Heart left ventricle (tissue), 16 donors: ENCODE measurements around the gene ABI1. TPM values are rescaled to one million over a fixed set of nuclear protein-coding genes. Genes with fewer than 3 reads are reported as not detected.
"Not testable (repeated sequence)": the region's sequence is repeated elsewhere in the genome, so short reads cannot be mapped to it uniquely, and the experiment has no call there.

Experiments used
- ATAC-seq, 4 donors: fragments of 200-7000 bp; cut with Tn5 transposase; one replicate each; pipeline ENCODE4 v1.9.1; 2020 to 2022; ENCODE audit warnings: moderate library complexity in 4 of 4, mild to moderate bottlenecking in 3 of 4, moderate number of reproducible peaks in 1 of 4
- DNase-seq, 5 donors: peaks; one replicate each; pipeline ENCODE4 v3.0.0-alpha.2; 2020
- H3K27ac ChIP-seq, 12 donors: fragments of 200-600 bp; sonication (generic) in 4 of 12; one replicate each; pipeline versions ENCODE4 v1.5.0 to v1.8.0; 2016 to 2022; ENCODE audit warnings: mild to moderate bottlenecking in 2 of 12
- H3K27me3 ChIP-seq, 9 donors: fragments of 200-600 bp; sonication (generic) in 2 of 9; one replicate each; pipeline versions ENCODE4 v1.5.1 to v1.8.0; 2016 to 2022; ENCODE audit warnings: mild to moderate bottlenecking in 3 of 9
- H3K36me3 ChIP-seq, 9 donors: fragments of 200-600 bp; sonication (generic) in 2 of 9; one replicate each; pipeline versions ENCODE4 v1.5.0 to v1.8.0; 2018 to 2022; ENCODE audit warnings: mild to moderate bottlenecking in 2 of 9
- H3K4me1 ChIP-seq, 12 donors: fragments of 200-600 bp; sonication (generic) in 4 of 12; one replicate each; pipeline versions ENCODE4 v1.5.0 to v1.8.0; 2016 to 2022; ENCODE audit warnings: mild to moderate bottlenecking in 3 of 12
- H3K4me3 ChIP-seq, 12 donors: fragments of 200-600 bp; sonication (generic) in 4 of 12; one replicate each; pipeline versions ENCODE4 v1.5.0 to v1.8.0; 2017 to 2022; ENCODE audit warnings: mild to moderate bottlenecking in 9 of 12, moderate library complexity in 4 of 12
- H3K9me3 ChIP-seq, 12 donors: fragments of 200-600 bp; sonication (generic) in 4 of 12; one replicate each; pipeline versions ENCODE4 v1.5.0 to v1.8.0; 2016 to 2022; ENCODE audit warnings: mild to moderate bottlenecking in 1 of 12
- POLR2A ChIP-seq, 2 donors: fragments of 450-650 bp; IDR thresholded peaks; one replicate each; pipeline ENCODE4 v1.6.1; 2017; ENCODE audit warnings: antibody characterized with exemption in 2 of 2, mild to moderate bottlenecking in 2 of 2, moderate library complexity in 2 of 2
- WGBS, 4 donors: extraction: QIAGEN DNeasy Blood & Tissue Kit in 2 of 4; methylation state at CpG; one replicate each; pipeline versions ENCODE4 v1.1.5 to v1.1.7; 2013 to 2018; 5-methylcytosine and 5-hydroxymethylcytosine counted together
- intact Hi-C, 10 donors: fragments of 100-400 bp; cut with DNase I; formaldehyde crosslinking; loops; one replicate each; pipeline versions ENCODE4 v1.11.1 to v1.14.2; 2022
- long read RNA-seq, 3 donors: library from polyadenylated mRNA; unstranded; transcript quantifications; one replicate each; pipeline ENCODE4 v2.0.0, GENCODE V29; 2020 to 2021
- polyA plus RNA-seq, 2 donors: library from polyadenylated mRNA; stranded (reverse); fragments of 200-250 nt; gene quantifications; one replicate each; pipeline ENCODE4 v1.2.3, GENCODE V29; 2013
- total RNA-seq, 9 donors: library from RNA; depleted of rRNA in 2 of 9; stranded (reverse); fragments of >200 nt in 2 of 9; fragmentation: NEBNext Ultra II Directional in 3 of 9; extraction: Animal tissue kit (Norgen Biotek cat#: 25700) in 3 of 9; gene quantifications; one replicate each; pipeline versions ENCODE4 v1.1.0 to v1.2.4, GENCODE V29; 2016 to 2023
- TF ChIP-seq, protein P1 (sequence below), 12 donors: fragments of 200-600 bp; sonication (generic) in 4 of 12; IDR thresholded peaks; one replicate each; pipeline versions ENCODE4 v1.5.0 to v1.8.0; 2018 to 2022; ENCODE audit warnings: antibody characterized with exemption in 12 of 12, mild to moderate bottlenecking in 5 of 12
- donor health status: ischemic (EF 13 %, LVEDD 7.1; RV severe dilation, severe dysfunction).
- donor health status: healthy with polysubstance abuse.
- donor health status: DM: no; HTN: yes; CAD: no.
- donor health status: DM: no; HTN: no; CAD: no.
- donor health status: ischemic (EF 25% LVEDD 6.9; RV normal size, moderate dysfunction).
- donor health status: ischemic (EF 25% LVEDD 5.7; RV mildly dilated, moderate dysfunction).
- donor health status: healthy.
- donor health status: DM: yes; HTN: yes; CAD: no.
- donor health status: ischemic (EF 35%, LVEDD 5.7; RV mildly dilated, moderate dysfunction).
- donor health status: nonischemic (EF 11% LVEDD 7.7; RV severe dilation, severe dysfunction).
- donor health status: DM: yes; HTN: yes; CAD: no.
- donor health status: PGD.
- donor health status: ischemic (EF 29% LVEDD 5.4; RV normal size, mild dysfunction).
- donor health status: nonischemic (EF 23%, LVEDD 6.1; RV moderate dilation, normal function).

Gene ABI1
- total RNA-seq (10 to 100 TPM; 17.0 to 50.0 (median 29.2) TPM), polyA plus RNA-seq (10 to 100 TPM in 1 of 2 donors, 1 to 10 TPM in 1; 8.5 to 25.6 TPM)
- long read RNA-seq, donor 1, partial matches to known transcripts = 3 of 12 reads
- long read RNA-seq, donor 1, other reads (novel, unspliced or antisense) = 5 of 12 reads
- long read RNA-seq, donor 2, transcript ABI1-206 (11 exons, 1,446 nt) = major isoform, 12 of 49 reads
- long read RNA-seq, donor 2, transcript ABI1-207 (12 exons, 3,576 nt) = minor isoform, 11 of 49 reads
- long read RNA-seq, donor 2, transcript ABI1-204 (10 exons, 3,503 nt) = minor isoform, 7 of 49 reads
- long read RNA-seq, donor 2, partial matches to known transcripts = 6 of 49 reads
- long read RNA-seq, donor 2, other reads (novel, unspliced or antisense) = 7 of 49 reads
- long read RNA-seq, donor 3, transcript ABI1-207 (12 exons, 3,576 nt) = major isoform, 5 of 18 reads
- long read RNA-seq, donor 3, partial matches to known transcripts = 2 of 18 reads
- long read RNA-seq, donor 3, other reads (novel, unspliced or antisense) = 3 of 18 reads

DNA sequence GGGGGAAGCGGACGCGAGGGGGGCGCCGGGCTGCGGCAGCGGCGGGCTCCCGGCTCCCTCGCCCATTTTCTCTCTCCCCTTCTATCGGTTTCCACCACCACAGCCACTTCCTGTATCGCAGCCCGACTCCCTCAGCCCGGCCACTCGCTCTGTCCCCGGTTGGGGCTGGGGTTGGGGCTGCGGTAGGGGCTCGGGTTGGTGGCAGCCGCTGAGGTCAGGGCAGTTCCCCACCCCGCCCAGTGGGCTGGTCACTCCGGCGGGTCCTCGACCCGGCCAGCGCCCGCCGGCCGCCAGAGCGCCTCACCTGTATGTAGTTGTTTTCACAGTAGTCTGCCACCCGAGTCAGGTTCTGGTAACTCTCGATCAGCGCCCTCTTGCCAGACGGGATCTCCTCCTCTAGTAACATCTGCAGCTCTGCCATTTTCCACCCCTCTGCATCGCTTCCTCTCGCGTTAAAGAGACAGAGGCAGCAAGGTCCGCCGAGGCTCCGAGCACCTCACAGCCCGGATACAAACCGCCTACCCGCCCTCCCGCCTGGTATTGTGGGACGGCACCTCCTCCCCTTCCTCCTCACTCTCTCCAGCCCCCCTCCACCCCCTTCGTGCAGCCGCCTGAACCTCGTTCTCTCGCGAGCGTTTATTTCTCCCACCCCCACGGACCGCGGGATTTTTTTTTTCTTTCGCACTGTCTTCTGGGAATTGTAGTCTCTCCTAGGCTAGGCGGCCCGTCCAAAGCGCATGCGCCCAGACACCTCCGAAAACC lies at the start of gene ABI1:
Gene ABI1, minus strand, starts transcription at position 516 of the 762 bp plus-strand sequence. Its CDS starts 95 bp downstream, at position 421.
- H3K9me3 ChIP-seq = no peaks in the 10 kb centered on the region
- peak; percentile 96 to 99 (median 98) for DNase-seq
- peak within 1 kb of the TSS; percentile 51 to 100 (median 95) for H3K4me3 ChIP-seq
- peak; percentile 97 to 99 (median 98) for ATAC-seq
- 0% methylated on average over 49 to 59 of the region's 59 CpGs for WGBS, 4 donors
- no peaks in the 10 kb centered on the region for H3K27me3 ChIP-seq
- H3K4me1 ChIP-seq = peaks cover 6 to 48% (median 29%) of the 10 kb centered on the region in 12 donors
- no peaks in the 10 kb centered on the region for H3K36me3 ChIP-seq
- TF ChIP-seq, protein P1, sequence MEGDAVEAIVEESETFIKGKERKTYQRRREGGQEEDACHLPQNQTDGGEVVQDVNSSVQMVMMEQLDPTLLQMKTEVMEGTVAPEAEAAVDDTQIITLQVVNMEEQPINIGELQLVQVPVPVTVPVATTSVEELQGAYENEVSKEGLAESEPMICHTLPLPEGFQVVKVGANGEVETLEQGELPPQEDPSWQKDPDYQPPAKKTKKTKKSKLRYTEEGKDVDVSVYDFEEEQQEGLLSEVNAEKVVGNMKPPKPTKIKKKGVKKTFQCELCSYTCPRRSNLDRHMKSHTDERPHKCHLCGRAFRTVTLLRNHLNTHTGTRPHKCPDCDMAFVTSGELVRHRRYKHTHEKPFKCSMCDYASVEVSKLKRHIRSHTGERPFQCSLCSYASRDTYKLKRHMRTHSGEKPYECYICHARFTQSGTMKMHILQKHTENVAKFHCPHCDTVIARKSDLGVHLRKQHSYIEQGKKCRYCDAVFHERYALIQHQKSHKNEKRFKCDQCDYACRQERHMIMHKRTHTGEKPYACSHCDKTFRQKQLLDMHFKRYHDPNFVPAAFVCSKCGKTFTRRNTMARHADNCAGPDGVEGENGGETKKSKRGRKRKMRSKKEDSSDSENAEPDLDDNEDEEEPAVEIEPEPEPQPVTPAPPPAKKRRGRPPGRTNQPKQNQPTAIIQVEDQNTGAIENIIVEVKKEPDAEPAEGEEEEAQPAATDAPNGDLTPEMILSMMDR (IDR thresholded peaks at IDR 0.05) = no peak
- peak; percentile 71 to 97 for TF ChIP-seq POLR2A (IDR thresholded peaks at IDR 0.05)
- intact Hi-C loops = loop anchor here in 5 of 10 donors (5.0 to 10.0 kb wide), 4 partner anchors 133 to 294 kb away; partner anchors contain the start of genes PDSS1 (in 2 of the 5), MASTL (in 1 of the 5) and YME1L1 (in 1 of the 5)
- peak within 1 kb of the TSS; percentile 27 to 100 (median 96) for H3K27ac ChIP-seq

DNA sequence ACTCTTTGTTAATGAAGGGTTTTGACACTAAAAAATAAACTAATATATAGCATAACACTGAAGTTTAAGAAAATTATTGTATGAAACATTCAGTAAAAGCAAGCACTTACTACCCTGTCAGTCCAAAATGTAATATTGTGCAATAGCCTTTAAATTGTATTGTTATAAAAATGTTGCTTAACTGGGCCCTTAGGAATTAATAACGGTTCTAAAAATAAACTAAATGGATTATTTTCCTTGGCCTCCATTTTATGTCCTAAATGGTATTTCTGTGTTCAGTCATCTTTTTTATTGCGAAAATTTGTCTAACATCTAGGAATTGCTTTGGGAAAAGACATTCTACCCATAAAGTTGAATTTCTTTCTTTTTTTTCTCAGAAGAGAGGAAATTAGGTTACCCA lies 49.0 kb upstream of the ABI1 start:
- no peaks in the 10 kb centered on the region for H3K36me3 ChIP-seq
- DNase-seq = no peak
- no peak for TF ChIP-seq POLR2A (IDR thresholded peaks at IDR 0.05)
- TF ChIP-seq, protein P1 (IDR thresholded peaks at IDR 0.05) = no peak
- no peaks in the 10 kb centered on the region for H3K4me1 ChIP-seq
- H3K27me3 ChIP-seq = no peaks in the 10 kb centered on the region
- no peak for ATAC-seq
- no peaks in the 10 kb centered on the region for H3K9me3 ChIP-seq
- H3K27ac ChIP-seq = no peak overlapping the region
- intact Hi-C loops = no loop called here
- WGBS, 4 donors = 68 to 82% (median 75%) methylated on average over 2 of the region's 2 CpGs
- H3K4me3 ChIP-seq = no peak overlapping the region

DNA sequence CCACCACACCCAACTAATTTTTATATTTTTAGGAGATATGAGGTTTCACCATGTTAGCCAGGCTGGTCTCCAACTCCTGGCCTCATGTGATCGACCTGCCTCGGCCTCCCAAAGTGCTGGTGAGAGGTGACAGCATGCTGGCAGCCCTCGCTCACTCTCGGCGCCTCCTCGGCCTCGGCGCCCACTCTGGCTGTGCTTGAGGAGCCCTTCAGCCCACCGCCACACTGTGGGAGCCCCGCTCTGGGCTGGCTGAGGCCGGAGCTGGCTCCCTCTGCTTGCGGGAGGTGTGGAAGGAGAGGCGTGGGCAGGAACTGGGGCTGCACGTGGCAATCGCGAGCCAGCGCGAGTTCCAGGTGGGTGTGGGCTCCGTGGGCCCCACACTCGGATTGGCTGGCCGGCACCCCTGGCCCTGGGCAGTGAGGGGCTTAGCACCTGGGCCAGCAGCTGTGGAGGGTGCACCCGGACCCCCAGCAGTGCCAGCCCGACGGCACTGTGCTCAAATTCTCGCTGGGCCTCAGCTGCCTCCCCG lies 44.6 kb upstream of the ABI1 start:
- intact Hi-C loops, H3K27me3 ChIP-seq, H3K27ac ChIP-seq, H3K36me3 ChIP-seq, H3K4me1 ChIP-seq, H3K4me3 ChIP-seq, ATAC-seq, H3K9me3 ChIP-seq: not testable (repeated sequence)
- DNase-seq = peak in 1 of 5 donors; percentile 55
- WGBS, 4 donors = 87 to 91% (median 88%) methylated on average over 11 to 26 of the region's 26 CpGs

DNA sequence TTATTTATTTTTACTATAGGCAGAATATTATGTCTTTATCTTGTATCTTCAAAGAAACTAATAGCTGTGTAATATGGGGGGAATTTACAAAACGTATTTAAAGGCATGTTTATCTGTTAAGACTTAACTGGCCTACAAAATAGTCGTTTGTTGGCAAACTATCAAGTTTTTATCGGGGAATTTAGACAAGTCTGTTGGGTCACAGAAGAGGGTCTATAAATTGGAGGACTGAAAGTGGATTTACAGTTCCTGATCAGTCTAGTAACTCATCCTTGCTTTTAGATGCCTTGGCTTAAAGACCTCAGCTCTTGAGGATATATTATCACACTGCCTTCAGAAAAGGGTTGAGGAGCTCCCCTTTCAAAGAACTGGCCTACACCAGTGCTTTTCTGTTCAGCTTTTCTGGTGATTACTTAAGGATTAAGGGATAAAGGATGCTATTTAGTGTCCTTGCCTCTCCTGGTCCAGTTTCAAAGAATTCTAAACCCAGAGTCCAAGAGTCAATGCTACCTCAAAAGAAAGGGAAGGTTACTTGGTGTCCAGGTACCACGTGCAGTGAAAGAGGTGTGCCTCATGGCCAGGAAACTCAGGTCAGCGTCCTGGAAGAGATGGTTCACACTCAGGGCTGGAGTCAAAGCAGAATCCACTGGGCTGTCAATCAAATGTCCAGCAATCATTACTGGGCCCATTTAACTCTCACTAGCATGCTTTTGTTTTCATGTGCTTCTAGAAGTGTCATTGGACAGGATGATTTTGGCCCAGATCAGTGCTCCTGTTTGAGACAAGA lies 42.9 kb upstream of the ABI1 start:
- intact Hi-C loops = no loop called here
- ATAC-seq (no peak), DNase-seq (no peak)
- Histone ChIP-seq H3K4me3 (no peak overlapping the region), H3K27me3 (no peaks in the 10 kb centered on the region), H3K4me1 (no peaks in the 10 kb centered on the region), H3K36me3 (no peaks in the 10 kb centered on the region), H3K27ac (no peak overlapping the region), H3K9me3 (no peaks in the 10 kb centered on the region)
- no peak for TF ChIP-seq POLR2A (IDR thresholded peaks at IDR 0.05)
- TF ChIP-seq, protein P1 (IDR thresholded peaks at IDR 0.05) = no peak
- WGBS, 4 donors = 38 to 62% (median 48%) methylated on average over 5 of the region's 5 CpGs

DNA sequence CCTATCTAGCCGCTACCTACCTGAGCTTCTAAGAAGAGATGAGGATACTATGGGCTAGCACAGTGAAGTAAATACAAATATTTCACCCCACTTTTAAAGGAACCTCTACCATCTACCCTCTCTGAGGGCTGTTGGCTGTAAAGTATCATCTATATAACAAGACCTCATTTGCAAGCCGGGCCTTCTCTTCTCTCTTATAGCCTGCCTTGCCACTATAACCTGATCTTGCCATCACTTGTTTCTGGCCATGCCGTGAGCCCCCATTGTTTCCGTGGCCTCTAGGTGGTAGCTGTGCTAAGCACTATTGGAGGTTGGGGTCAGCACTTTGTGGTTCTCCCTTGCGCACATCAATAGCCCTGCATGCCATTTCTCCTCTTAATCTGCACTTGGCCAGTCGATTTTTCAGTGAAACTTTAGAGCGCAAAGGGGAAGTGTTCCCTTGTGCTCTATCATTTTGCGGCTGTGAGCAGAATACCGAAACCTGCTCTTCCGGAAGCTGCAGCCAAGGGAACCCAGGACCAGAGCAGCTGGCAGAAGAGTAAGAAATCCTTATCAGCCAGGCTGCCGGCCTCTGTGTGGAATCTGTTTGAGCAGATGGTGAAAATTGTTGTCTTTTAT lies 31.7 kb upstream of the ABI1 start:
- 65 to 86% (median 71%) methylated on average over 9 to 10 of the region's 11 CpGs for WGBS, 4 donors
- not testable (repeated sequence) for H3K27me3 ChIP-seq, H3K9me3 ChIP-seq, DNase-seq, ATAC-seq, H3K36me3 ChIP-seq, H3K4me3 ChIP-seq, H3K27ac ChIP-seq, H3K4me1 ChIP-seq
- intact Hi-C loops = loop anchor here in 1 of 10 donors (5.0 kb wide), 1 partner anchor 465 kb away; no protein-coding TSS in a partner anchor
